ENCODE measurements around the gene RUNX1.

GRCh38 chr21:34938089-34938764, 110.9 kb downstream of the RUNX1 start:
- TF ChIP-seq CTCF (IDR thresholded peaks at IDR 0.05) (no peak), POLR2A (IDR thresholded peaks at IDR 0.05) (no peak)
